Duodenal mucosa (tissue), 2 donors: ENCODE data around the gene CNTF.

Experiments
- H3K27ac ChIP-seq: one replicate; pipeline ENCODE4 v1.7.0; 2013; ENCODE audit warnings: low read depth, low read length
- H3K27me3 ChIP-seq, 2 donors: one replicate each; pipeline ENCODE4 v1.7.0; 2013; ENCODE audit warnings: low read length in 2 of 2, control low read depth in 1 of 2; ENCODE audit not compliant: insufficient read depth in 2 of 2, control insufficient read depth in 1 of 2
- H3K36me3 ChIP-seq, 2 donors: one replicate each; pipeline ENCODE4 v1.7.0; 2013; ENCODE audit warnings: low read length in 2 of 2, control low read depth in 1 of 2; ENCODE audit not compliant: insufficient read depth in 2 of 2, control insufficient read depth in 1 of 2
- H3K4me1 ChIP-seq, 2 donors: one replicate each; pipeline ENCODE4 v1.7.0; 2013; ENCODE audit warnings: low read length in 2 of 2, control low read depth in 1 of 2; ENCODE audit not compliant: insufficient read depth in 2 of 2, control insufficient read depth in 1 of 2
- H3K4me3 ChIP-seq, 2 donors: one replicate each; pipeline ENCODE4 v1.7.0; 2013; ENCODE audit warnings: low read length in 2 of 2, low read depth in 1 of 2
- H3K9ac ChIP-seq, 2 donors: one replicate each; pipeline ENCODE4 v1.7.0; 2013; ENCODE audit warnings: low read length in 2 of 2, low read depth in 1 of 2
- H3K9me3 ChIP-seq, 2 donors: one replicate each; pipeline ENCODE4 v1.7.0; 2013; ENCODE audit warnings: low read length in 2 of 2, control low read depth in 1 of 2; ENCODE audit not compliant: control insufficient read depth in 1 of 2

CNTF gene

GRCh38 chr11:58640386-58641023 lies 18.0 kb downstream of the CNTF start:
- Histone ChIP-seq H3K9ac (no peak overlapping the region), H3K36me3 (no peaks in the 10 kb centered on the region), H3K27ac (no peak overlapping the region), H3K4me3 (no peak overlapping the region), H3K4me1 (peaks cover 10 to 21% of the 10 kb centered on the region in 2 donors), H3K27me3 (no peaks in the 10 kb centered on the region), H3K9me3 (peaks cover 0 to 3% of the 10 kb centered on the region in 2 donors)

- Histone ChIP-seq H3K9ac (no peak overlapping the region), H3K27ac (no peak overlapping the region), H3K4me1 (peaks cover 10 to 21% of the 10 kb centered on the region in 2 donors), H3K9me3 (peaks cover 6 to 7% of the 10 kb centered on the region in 2 donors), H3K36me3 (no peaks in the 10 kb centered on the region), H3K4me3 (no peak overlapping the region), H3K27me3 (no peaks in the 10 kb centered on the region)
These were observed 18.9 kb downstream of the CNTF start for GRCh38 chr11:58641341-58641740.

- H3K27ac ChIP-seq, result no peak overlapping the region
- peaks cover 6 to 7% of the 10 kb centered on the region in 2 donors for H3K9me3 ChIP-seq
- H3K27me3 ChIP-seq, result no peaks in the 10 kb centered on the region
- no peak overlapping the region for H3K4me3 ChIP-seq
- H3K36me3 ChIP-seq, result no peaks in the 10 kb centered on the region
- H3K9ac ChIP-seq, result no peak overlapping the region
- H3K4me1 ChIP-seq, result peaks cover 10 to 21% of the 10 kb centered on the region in 2 donors
These were observed 19.5 kb downstream of the CNTF start for GRCh38 chr11:58641803-58642581.

- H3K4me1 ChIP-seq, result peaks cover 10 to 14% of the 10 kb centered on the region in 2 donors
- no peak overlapping the region for H3K4me3 ChIP-seq
- no peaks in the 10 kb centered on the region for H3K27me3 ChIP-seq
- H3K36me3 ChIP-seq, result no peaks in the 10 kb centered on the region
- peaks cover 6 to 7% of the 10 kb centered on the region in 2 donors for H3K9me3 ChIP-seq
- no peak overlapping the region for H3K9ac ChIP-seq
- no peak overlapping the region for H3K27ac ChIP-seq
These were observed 23.4 kb downstream of the CNTF start for GRCh38 chr11:58645854-58646253.

- Histone ChIP-seq H3K9ac (no peak overlapping the region), H3K27me3 (no peaks in the 10 kb centered on the region), H3K36me3 (no peaks in the 10 kb centered on the region)
These were observed 24.8 kb downstream of the CNTF start for GRCh38 chr11:58647141-58647699.

GRCh38 chr11:58647866-58648265 lies 25.4 kb downstream of the CNTF start:
- Histone ChIP-seq H3K36me3 (no peaks in the 10 kb centered on the region), H3K9ac (no peak overlapping the region), H3K9me3 (peaks cover 6 to 7% of the 10 kb centered on the region in 2 donors), H3K27ac (no peak overlapping the region), H3K4me1 (no peaks in the 10 kb centered on the region), H3K27me3 (no peaks in the 10 kb centered on the region), H3K4me3 (no peak overlapping the region)

More at GRCh38 chr11:58647141-58647699, 24.8 kb downstream of the CNTF start:
- H3K4me1 ChIP-seq, result peaks cover 0 to 1% of the 10 kb centered on the region in 2 donors
- H3K4me3 ChIP-seq, result no peak overlapping the region
- H3K9me3 ChIP-seq, result peaks cover 6 to 7% of the 10 kb centered on the region in 2 donors
- no peak overlapping the region for H3K27ac ChIP-seq

GRCh38 chr11:58649623-58650022 lies 27.2 kb downstream of the CNTF start:
- no peak overlapping the region for H3K27ac ChIP-seq
- no peaks in the 10 kb centered on the region for H3K27me3 ChIP-seq
- no peaks in the 10 kb centered on the region for H3K36me3 ChIP-seq

GRCh38 chr11:58650496-58650895 lies 28.0 kb downstream of the CNTF start:
- no peak overlapping the region for H3K27ac ChIP-seq
- H3K9me3 ChIP-seq, result peaks cover 4 to 6% of the 10 kb centered on the region in 2 donors
- H3K27me3 ChIP-seq, result no peaks in the 10 kb centered on the region
- no peaks in the 10 kb centered on the region for H3K4me1 ChIP-seq
- no peak overlapping the region for H3K9ac ChIP-seq
- H3K4me3 ChIP-seq, result no peak overlapping the region
- H3K36me3 ChIP-seq, result no peaks in the 10 kb centered on the region

More at GRCh38 chr11:58649623-58650022, 27.2 kb downstream of the CNTF start:
- Histone ChIP-seq H3K9me3 (peaks cover 6 to 7% of the 10 kb centered on the region in 2 donors), H3K4me1 (no peaks in the 10 kb centered on the region), H3K9ac (no peak overlapping the region), H3K4me3 (no peak overlapping the region)

GRCh38 chr11:58652726-58653280 lies 30.3 kb downstream of the CNTF start:
- no peak overlapping the region for H3K27ac ChIP-seq

More at GRCh38 chr11:58652726-58653280, 30.3 kb downstream of the CNTF start:
- Histone ChIP-seq H3K9ac (no peak overlapping the region), H3K27me3 (no peaks in the 10 kb centered on the region), H3K9me3 (no peaks in the 10 kb centered on the region), H3K4me3 (no peak overlapping the region), H3K4me1 (no peaks in the 10 kb centered on the region), H3K36me3 (no peaks in the 10 kb centered on the region)
